HEK293 (cell line): ENCODE data around the gene LNPEP.

Experiments
- CTCF ChIA-PET: fragments of 350-600 bp; formaldehyde crosslinking; extraction: SDS; loops from one replicate; lab custom pipeline; 2021; ENCODE audit warnings: antibody characterized with exemption; lab: Yijun Ruan, JAX
- POLR2A ChIA-PET: fragments of 300-600 bp; formaldehyde crosslinking; extraction: SDS; loops from one replicate; lab custom pipeline; 2020; ENCODE audit warnings: antibody characterized with exemption, inconsistent platforms; lab: Yijun Ruan, JAX
- H3K27ac ChIP-seq: fragments of 200-500 bp; sonication (Bioruptor generic); 2 replicates; pipeline ENCODE4 v1.5.1; 2014; ENCODE audit warnings: low read depth, low read length, control low read depth, inconsistent platforms; ENCODE audit errors: extremely low read depth
- H3K36me3 ChIP-seq, 2 experiments: fragments of 200-500 bp in 1 of 2; sonication (Bioruptor generic) in 1 of 2; 1 replicate in 1 of 2; 2 replicates in 1 of 2; pipeline ENCODE4 v1.5.1; 2014 to 2017; ENCODE audit warnings: inconsistent platforms in 2 of 2, low read length in 2 of 2; ENCODE audit not compliant: control insufficient read depth in 2 of 2, insufficient read depth in 1 of 2
- H3K4me1 ChIP-seq: fragments of 200-500 bp; sonication (Bioruptor generic); 2 replicates; pipeline ENCODE4 v1.5.1; 2014; ENCODE audit warnings: mild to moderate bottlenecking, low read length, inconsistent platforms; ENCODE audit not compliant: control insufficient read depth, insufficient read depth
- H3K4me3 ChIP-seq: 2 replicates; pipeline ENCODE4 v1.5.1; 2011; ENCODE audit warnings: low read depth, mild to moderate bottlenecking, control low read depth, low read length, moderate library complexity
- H3K9me3 ChIP-seq: fragments of 200-500 bp; sonication (Bioruptor generic); 2 replicates; pipeline ENCODE4 v1.5.1; 2014; ENCODE audit warnings: low read depth, low read length, inconsistent platforms; ENCODE audit not compliant: control insufficient read depth, insufficient read depth
- GLIS1 ChIP-seq: fragments of 450-650 bp; formaldehyde crosslinking; IDR thresholded peaks from 2 replicates; pipeline ENCODE4 v1.5.1; 2016; ENCODE audit warnings: missing biosample characterization, missing genetic modification characterization
- MYNN ChIP-seq: fragments of 450-650 bp; formaldehyde crosslinking; IDR thresholded peaks from 2 replicates; pipeline ENCODE4 v1.5.1; 2016; ENCODE audit warnings: missing biosample characterization, missing genetic modification characterization, borderline replicate concordance
- ZEB2 ChIP-seq: fragments of 450-650 bp; formaldehyde crosslinking; IDR thresholded peaks from 2 replicates; pipeline ENCODE4 v1.5.1; 2016; ENCODE audit warnings: missing biosample characterization, missing genetic modification characterization
- ZNF132 ChIP-seq: fragments of 450-650 bp; formaldehyde crosslinking; IDR thresholded peaks from 2 replicates; pipeline ENCODE4 v1.5.1; 2017; ENCODE audit warnings: missing biosample characterization, missing genetic modification characterization, borderline replicate concordance
- ZNF133 ChIP-seq: fragments of 450-650 bp; formaldehyde crosslinking; IDR thresholded peaks from 2 replicates; pipeline ENCODE4 v1.5.1; 2016; ENCODE audit warnings: missing biosample characterization, missing genetic modification characterization
- ZNF16 ChIP-seq: fragments of 450-650 bp; formaldehyde crosslinking; IDR thresholded peaks from 2 replicates; pipeline ENCODE4 v1.5.1; 2016; ENCODE audit warnings: low read depth, missing biosample characterization, missing genetic modification characterization
- ZNF175 ChIP-seq: fragments of 450-650 bp; formaldehyde crosslinking; IDR thresholded peaks from 2 replicates; pipeline ENCODE4 v1.5.1; 2016; ENCODE audit warnings: missing biosample characterization, missing genetic modification characterization
- ZNF202 ChIP-seq: fragments of 450-650 bp; formaldehyde crosslinking; IDR thresholded peaks from 2 replicates; pipeline ENCODE4 v1.5.1; 2016; ENCODE audit warnings: missing biosample characterization, missing genetic modification characterization, borderline replicate concordance
- ZNF214 ChIP-seq: fragments of 450-650 bp; formaldehyde crosslinking; IDR thresholded peaks from 2 replicates; pipeline ENCODE4 v1.5.1; 2017; ENCODE audit warnings: missing biosample characterization, mild to moderate bottlenecking, missing genetic modification characterization, borderline replicate concordance
- ZNF350 ChIP-seq: fragments of 450-650 bp; formaldehyde crosslinking; IDR thresholded peaks from 2 replicates; pipeline ENCODE4 v1.5.0; 2017; ENCODE audit warnings: missing biosample characterization, mild to moderate bottlenecking, missing genetic modification characterization
- ZNF423 ChIP-seq: fragments of 450-650 bp; formaldehyde crosslinking; IDR thresholded peaks from 2 replicates; pipeline ENCODE4 v1.5.1; 2016; ENCODE audit warnings: missing biosample characterization, missing genetic modification characterization
- ZNF664 ChIP-seq: fragments of 450-650 bp; formaldehyde crosslinking; IDR thresholded peaks from 2 replicates; pipeline ENCODE4 v1.5.1; 2016; ENCODE audit warnings: missing biosample characterization, missing genetic modification characterization
- ZNF777 ChIP-seq: fragments of 450-650 bp; formaldehyde crosslinking; IDR thresholded peaks from 2 replicates; pipeline ENCODE4 v1.5.1; 2017; ENCODE audit warnings: missing biosample characterization, missing genetic modification characterization, borderline replicate concordance
- TF ChIP-seq, protein P1 (sequence below): fragments of 450-650 bp; formaldehyde crosslinking; conservative IDR thresholded peaks from 2 replicates; pipeline ENCODE4 v1.5.1; 2016; ENCODE audit warnings: low read depth, missing biosample characterization, missing genetic modification characterization
- TF ChIP-seq, protein P2 (sequence below): fragments of 450-650 bp; IDR thresholded peaks from 2 replicates; pipeline ENCODE4 v1.5.1; 2018; ENCODE audit warnings: missing biosample characterization, missing genetic modification characterization
- TF ChIP-seq, protein P3 (sequence below): fragments of 450-650 bp; formaldehyde crosslinking; IDR thresholded peaks from 2 replicates; pipeline ENCODE4 v1.5.1; 2016; ENCODE audit warnings: missing biosample characterization, missing genetic modification characterization
- TF ChIP-seq, protein P4 (sequence below): fragments of 450-650 bp; formaldehyde crosslinking; IDR thresholded peaks from 2 replicates; pipeline ENCODE4 v1.5.1; 2017; ENCODE audit warnings: missing biosample characterization, mild to moderate bottlenecking, missing genetic modification characterization, moderate library complexity
- TF ChIP-seq, protein P5 (sequence below): fragments of 450-650 bp; formaldehyde crosslinking; IDR thresholded peaks from 2 replicates; pipeline ENCODE4 v1.5.1; 2016; ENCODE audit warnings: missing biosample characterization, missing genetic modification characterization
- TF ChIP-seq, protein P6 (sequence below): fragments of 450-650 bp; formaldehyde crosslinking; IDR thresholded peaks from 2 replicates; pipeline ENCODE4 v1.5.1; 2016; ENCODE audit warnings: missing biosample characterization, missing genetic modification characterization

Gene LNPEP

DNA sequence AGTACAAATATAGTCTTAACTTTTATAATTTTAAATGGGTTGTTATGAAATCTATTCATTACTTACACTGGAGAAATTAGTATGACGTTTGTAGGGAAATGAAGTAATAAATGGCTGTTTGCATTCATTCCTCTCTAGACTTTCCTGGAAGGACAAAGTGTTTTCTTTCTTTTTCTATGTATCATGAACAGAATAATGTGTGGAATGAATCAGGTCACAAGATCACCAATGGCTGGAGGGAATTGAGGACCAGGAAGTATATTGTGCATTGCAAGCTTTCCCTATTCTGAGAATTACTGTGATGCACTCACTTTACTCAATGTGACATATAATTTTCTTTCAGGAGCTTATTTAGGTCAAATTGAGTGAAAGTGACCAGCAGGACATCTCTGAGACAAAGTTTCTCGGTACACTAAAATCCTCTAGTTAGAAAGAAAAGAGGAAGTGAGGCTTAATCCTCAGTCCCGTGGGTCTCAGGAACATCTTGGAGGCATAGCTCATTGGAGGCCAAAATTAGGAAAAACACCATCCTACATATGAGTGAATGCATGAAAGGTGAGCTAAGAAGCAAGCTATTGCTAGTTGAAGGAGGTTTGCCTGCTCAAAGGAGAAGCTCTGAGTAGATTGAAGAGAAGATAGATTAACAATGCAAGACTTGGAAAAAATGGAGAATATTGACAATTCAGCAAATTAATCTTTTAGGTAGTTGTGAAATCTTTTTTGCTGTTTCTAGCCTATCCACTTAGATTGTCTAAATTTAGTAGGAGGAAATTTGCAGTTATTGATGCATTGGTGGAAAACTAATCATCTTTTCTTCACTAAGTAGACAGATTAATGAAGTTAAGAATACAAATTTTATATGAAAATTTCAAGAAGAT, 31.6 kb upstream of the LNPEP start (continued):
- TF ChIP-seq ZNF16 (tag by site-specific recombination) (no peak), ZNF423 (tag by site-specific recombination) (no peak), ZNF202 (tag by site-specific recombination) (no peak), ZNF132 (tag by site-specific recombination) (no peak), MYNN (tag by site-specific recombination) (no peak), ZEB2 (tag by site-specific recombination) (no peak), ZNF175 (tag by site-specific recombination) (no peak)

DNA sequence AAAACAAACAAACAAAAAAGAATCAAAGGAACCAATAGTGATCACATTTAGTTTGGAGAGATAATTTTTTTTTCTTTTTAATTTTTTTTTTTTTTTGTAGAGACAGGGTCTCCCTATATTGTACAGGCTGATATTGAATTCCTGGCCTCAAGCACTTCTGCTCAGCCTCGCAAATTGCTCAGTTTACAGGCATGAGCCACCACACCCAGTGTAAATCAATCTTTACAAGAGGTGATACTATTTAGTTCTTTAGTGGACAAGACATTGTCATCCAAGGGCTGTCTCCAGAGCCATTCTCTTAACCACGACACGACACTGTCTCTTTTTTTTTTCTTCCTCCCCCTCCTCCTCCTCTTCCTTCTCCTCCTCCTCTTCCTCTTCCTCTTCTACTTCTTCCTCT, 30.0 kb upstream of the LNPEP start:
- Histone ChIP-seq H3K9me3 (no peaks in the 10 kb centered on the region), H3K27ac (no peak overlapping the region), H3K36me3 (no peaks in the 10 kb centered on the region), H3K4me3 (no peak overlapping the region), H3K4me1 (no peaks in the 10 kb centered on the region)
- TF ChIP-seq, protein P1, sequence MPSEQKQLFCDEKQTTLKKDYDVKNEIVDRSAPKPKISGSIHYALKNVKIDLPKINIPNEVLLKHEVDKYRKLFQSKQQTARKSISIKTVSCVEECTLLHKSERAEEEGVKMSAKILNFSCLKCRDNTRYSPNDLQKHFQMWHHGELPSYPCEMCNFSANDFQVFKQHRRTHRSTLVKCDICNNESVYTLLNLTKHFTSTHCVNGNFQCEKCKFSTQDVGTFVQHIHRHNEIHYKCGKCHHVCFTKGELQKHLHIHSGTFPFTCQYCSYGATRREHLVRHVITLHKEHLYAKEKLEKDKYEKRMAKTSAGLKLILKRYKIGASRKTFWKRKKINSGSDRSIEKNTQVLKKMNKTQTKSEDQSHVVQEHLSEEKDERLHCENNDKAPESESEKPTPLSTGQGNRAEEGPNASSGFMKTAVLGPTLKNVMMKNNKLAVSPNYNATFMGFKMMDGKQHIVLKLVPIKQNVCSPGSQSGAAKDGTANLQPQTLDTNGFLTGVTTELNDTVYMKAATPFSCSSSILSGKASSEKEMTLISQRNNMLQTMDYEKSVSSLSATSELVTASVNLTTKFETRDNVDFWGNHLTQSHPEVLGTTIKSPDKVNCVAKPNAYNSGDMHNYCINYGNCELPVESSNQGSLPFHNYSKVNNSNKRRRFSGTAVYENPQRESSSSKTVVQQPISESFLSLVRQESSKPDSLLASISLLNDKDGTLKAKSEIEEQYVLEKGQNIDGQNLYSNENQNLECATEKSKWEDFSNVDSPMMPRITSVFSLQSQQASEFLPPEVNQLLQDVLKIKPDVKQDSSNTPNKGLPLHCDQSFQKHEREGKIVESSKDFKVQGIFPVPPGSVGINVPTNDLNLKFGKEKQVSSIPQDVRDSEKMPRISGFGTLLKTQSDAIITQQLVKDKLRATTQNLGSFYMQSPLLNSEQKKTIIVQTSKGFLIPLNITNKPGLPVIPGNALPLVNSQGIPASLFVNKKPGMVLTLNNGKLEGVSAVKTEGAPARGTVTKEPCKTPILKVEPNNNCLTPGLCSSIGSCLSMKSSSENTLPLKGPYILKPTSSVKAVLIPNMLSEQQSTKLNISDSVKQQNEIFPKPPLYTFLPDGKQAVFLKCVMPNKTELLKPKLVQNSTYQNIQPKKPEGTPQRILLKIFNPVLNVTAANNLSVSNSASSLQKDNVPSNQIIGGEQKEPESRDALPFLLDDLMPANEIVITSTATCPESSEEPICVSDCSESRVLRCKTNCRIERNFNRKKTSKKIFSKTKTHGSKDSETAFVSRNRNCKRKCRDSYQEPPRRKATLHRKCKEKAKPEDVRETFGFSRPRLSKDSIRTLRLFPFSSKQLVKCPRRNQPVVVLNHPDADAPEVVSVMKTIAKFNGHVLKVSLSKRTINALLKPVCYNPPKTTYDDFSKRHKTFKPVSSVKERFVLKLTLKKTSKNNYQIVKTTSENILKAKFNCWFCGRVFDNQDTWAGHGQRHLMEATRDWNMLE (tag by site-specific recombination) = no peak
- TF ChIP-seq ZNF214 = no peak
- no peak for TF ChIP-seq ZNF664 (tag by site-specific recombination)
- TF ChIP-seq, protein P2, sequence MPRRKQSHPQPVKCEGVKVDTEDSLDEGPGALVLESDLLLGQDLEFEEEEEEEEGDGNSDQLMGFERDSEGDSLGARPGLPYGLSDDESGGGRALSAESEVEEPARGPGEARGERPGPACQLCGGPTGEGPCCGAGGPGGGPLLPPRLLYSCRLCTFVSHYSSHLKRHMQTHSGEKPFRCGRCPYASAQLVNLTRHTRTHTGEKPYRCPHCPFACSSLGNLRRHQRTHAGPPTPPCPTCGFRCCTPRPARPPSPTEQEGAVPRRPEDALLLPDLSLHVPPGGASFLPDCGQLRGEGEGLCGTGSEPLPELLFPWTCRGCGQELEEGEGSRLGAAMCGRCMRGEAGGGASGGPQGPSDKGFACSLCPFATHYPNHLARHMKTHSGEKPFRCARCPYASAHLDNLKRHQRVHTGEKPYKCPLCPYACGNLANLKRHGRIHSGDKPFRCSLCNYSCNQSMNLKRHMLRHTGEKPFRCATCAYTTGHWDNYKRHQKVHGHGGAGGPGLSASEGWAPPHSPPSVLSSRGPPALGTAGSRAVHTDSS (tag by site-specific recombination) = peak; percentile 87
- TF ChIP-seq ZNF16 (tag by site-specific recombination) = no peak
- TF ChIP-seq ZNF777 = no peak
- no peak for TF ChIP-seq ZNF350
- no peak for TF ChIP-seq GLIS1 (tag by site-specific recombination)
- ChIA-PET POLR2A (no interaction called here), CTCF (interaction anchor here (0.8 kb wide), 1 partner anchor 50 kb away, joined by 3 read pairs; no protein-coding TSS in a partner anchor)

DNA sequence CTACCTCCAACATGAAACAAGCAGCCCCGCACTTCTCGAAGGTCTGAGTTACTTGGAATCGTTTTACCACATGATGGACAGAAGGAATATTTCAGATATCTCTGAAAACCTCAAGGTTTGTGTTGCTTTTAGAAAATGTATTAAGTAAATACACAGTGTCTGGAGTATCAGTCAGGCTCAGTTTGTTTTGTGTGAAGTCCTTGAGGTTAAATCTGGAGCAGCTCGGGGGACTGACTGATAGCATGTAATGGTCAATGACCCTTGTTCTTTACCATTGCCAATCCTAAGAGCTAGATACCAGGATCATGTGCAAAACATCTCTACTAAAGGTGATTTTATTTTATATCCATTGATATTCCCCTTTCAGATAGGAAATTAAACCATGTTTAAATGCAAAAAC, 26.9 kb upstream of the LNPEP start:
- Histone ChIP-seq H3K36me3 (no peaks in the 10 kb centered on the region), H3K4me3 (no peak overlapping the region), H3K4me1 (no peaks in the 10 kb centered on the region), H3K9me3 (no peaks in the 10 kb centered on the region), H3K27ac (no peak overlapping the region)
- TF ChIP-seq, protein P3, sequence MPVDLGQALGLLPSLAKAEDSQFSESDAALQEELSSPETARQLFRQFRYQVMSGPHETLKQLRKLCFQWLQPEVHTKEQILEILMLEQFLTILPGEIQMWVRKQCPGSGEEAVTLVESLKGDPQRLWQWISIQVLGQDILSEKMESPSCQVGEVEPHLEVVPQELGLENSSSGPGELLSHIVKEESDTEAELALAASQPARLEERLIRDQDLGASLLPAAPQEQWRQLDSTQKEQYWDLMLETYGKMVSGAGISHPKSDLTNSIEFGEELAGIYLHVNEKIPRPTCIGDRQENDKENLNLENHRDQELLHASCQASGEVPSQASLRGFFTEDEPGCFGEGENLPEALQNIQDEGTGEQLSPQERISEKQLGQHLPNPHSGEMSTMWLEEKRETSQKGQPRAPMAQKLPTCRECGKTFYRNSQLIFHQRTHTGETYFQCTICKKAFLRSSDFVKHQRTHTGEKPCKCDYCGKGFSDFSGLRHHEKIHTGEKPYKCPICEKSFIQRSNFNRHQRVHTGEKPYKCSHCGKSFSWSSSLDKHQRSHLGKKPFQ = no peak
- TF ChIP-seq ZNF423 (tag by site-specific recombination) (no peak), ZNF133 (no peak)
- TF ChIP-seq, protein P4, sequence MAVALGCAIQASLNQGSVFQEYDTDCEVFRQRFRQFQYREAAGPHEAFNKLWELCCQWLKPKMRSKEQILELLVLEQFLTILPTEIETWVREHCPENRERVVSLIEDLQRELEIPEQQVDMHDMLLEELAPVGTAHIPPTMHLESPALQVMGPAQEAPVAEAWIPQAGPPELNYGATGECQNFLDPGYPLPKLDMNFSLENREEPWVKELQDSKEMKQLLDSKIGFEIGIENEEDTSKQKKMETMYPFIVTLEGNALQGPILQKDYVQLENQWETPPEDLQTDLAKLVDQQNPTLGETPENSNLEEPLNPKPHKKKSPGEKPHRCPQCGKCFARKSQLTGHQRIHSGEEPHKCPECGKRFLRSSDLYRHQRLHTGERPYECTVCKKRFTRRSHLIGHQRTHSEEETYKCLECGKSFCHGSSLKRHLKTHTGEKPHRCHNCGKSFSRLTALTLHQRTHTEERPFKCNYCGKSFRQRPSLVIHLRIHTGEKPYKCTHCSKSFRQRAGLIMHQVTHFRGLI (tag by site-specific recombination) = no peak
- TF ChIP-seq, protein P5, sequence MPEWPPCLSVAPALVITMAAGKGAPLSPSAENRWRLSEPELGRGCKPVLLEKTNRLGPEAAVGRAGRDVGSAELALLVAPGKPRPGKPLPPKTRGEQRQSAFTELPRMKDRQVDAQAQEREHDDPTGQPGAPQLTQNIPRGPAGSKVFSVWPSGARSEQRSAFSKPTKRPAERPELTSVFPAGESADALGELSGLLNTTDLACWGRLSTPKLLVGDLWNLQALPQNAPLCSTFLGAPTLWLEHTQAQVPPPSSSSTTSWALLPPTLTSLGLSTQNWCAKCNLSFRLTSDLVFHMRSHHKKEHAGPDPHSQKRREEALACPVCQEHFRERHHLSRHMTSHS (tag by site-specific recombination) = no peak
- TF ChIP-seq, protein P6, sequence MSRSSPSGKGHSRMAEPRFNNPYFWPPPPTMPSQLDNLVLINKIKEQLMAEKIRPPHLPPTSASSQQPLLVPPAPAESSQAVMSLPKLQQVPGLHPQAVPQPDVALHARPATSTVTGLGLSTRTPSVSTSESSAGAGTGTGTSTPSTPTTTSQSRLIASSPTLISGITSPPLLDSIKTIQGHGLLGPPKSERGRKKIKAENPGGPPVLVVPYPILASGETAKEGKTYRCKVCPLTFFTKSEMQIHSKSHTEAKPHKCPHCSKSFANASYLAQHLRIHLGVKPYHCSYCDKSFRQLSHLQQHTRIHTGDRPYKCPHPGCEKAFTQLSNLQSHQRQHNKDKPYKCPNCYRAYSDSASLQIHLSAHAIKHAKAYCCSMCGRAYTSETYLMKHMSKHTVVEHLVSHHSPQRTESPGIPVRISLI (tag by site-specific recombination) = no peak
- POLR2A ChIA-PET = no interaction called here
- CTCF ChIA-PET = interaction anchor here (0.7 kb wide), 1 partner anchor 115 kb away, joined by 5 read pairs; no protein-coding TSS in a partner anchor
